NCI-H2171 treated with DMSO at 0.1 percent for 48 hours (cell line): ENCODE measurements around the gene STARD13.
A peak's percentile ranks its signal among the peaks of the same experiment; 100 is the strongest.

Experiments
- DNase-seq: peaks from one replicate; lab custom pipeline; 2025; lab: John Stamatoyannopoulos, UW

The STARD13 gene

DNA sequence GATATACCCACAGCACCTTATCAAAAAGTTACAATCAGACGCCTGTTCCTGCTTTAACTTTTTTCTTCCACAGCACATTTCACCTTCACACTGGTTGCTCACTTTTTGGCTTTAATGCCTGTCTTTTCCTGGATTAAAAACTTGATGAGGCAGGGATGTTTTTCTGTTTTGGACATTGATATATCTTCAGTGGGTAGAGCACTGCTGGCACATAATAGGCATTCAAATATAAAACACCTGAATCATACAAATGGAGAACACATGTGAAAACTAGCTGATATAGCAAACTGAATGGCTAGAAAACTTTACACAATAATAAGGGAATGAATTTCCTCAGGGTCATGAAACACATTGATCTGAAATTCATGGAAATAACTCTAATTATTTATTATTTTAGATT is 65.6 kb downstream of the STARD13 start:
- DNase-seq, result no peak

GRCh38 chr13:33218426-33218825 is 67.1 kb downstream of the STARD13 start:
- DNase-seq, result no peak

- DNase-seq, result no peak
These were observed 67.5 kb downstream of the STARD13 start for GRCh38 chr13:33218020-33218419.

- no peak for DNase-seq
These were observed 68.3 kb downstream of the STARD13 start for GRCh38 chr13:33217256-33217655.

DNA sequence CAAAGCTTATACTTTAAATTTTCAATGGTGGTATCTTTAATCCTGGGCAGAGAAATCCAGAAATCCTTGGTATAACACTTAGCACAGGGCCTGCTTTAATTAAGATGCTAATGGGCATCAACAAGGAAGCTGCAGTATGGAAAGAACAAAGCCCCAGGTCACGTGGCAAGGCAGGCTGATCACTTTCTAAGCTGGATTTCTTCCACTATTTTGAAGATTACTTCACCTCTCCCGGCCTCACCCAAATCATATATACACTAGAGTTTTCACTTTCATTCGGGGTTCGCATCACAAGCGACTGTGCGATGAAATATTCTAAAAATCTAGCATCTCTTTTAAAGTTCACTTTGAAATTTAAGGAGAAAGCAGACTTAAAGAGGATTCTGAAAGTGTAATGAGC is 71.8 kb downstream of the STARD13 start:
- no peak for DNase-seq

DNA sequence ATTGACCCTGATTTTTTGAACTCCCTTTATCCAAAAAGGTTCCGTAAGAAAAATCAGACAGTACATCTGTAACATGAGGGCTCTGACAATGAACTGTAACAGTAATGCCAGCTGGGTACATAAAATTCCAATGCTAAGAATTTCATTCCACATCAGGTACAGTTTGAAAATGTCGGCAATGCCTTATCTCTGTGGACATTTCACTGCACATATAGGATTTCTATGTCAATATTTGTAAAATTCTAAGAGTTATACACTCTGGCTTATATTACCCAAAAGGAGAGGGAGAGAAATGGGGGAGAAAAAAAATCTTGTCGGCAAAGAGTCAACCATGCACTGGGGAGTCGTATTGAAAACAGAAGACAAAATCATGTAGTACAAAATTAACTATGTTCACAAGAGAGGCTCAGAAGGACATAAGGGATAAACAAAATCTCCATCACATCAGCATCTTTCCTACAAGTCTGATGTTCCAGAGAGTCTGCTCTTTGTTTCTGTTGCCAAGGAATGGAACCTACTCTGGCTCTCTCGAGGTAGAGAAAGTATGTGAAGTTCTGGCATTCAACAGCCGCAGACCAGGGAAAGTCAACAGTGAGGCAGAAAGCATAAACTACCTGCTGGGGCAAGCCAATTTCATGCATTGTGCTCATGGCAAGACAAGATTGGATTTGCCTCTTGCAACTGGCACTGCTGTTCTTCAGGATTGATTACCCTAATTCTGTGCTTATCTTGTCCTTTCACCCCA is 72.4 kb downstream of the STARD13 start:
- DNase-seq, result no peak

GRCh38 chr13:33212396-33212795 is 73.2 kb downstream of the STARD13 start:
- DNase-seq, result no peak

- DNase-seq, result no peak
These were observed 75.5 kb downstream of the STARD13 start for GRCh38 chr13:33210090-33210489.

GRCh38 chr13:33208290-33209220 is 77.0 kb downstream of the STARD13 start:
- DNase-seq, result peak; percentile 60

- DNase-seq, result no peak
These were observed 78.0 kb downstream of the STARD13 start for GRCh38 chr13:33207615-33207961.

DNA sequence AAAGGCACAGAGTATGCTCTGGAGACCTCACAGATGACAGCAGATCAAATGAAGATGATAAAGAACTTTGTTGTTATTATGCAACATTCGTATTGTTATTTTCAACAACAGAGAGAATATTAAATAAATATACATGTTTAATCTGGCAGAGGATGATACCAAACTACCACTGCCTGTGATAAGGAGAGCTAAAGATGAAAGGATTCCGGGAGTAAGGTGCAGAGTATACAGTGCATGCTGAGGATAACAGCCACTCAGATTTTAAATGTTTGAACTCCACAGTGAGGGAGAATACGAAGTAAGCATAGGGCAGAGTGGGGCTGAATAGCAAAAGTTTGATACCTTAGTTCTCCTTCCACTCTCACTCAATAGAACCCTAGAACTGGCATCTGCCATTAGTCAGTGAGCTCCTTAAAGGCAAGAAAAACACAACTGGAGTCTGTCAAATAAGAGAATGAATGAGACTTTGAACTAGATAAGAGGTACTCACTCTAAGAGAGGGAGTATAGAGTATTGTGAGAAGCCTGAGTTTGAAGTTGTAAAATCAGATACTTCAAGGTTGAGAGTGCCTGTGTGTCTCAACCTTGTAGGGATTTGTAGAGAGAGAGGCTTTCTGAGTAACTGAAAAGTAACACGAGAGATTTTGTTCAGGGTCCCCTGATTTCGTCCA is 78.5 kb downstream of the STARD13 start:
- DNase-seq, result no peak

DNA sequence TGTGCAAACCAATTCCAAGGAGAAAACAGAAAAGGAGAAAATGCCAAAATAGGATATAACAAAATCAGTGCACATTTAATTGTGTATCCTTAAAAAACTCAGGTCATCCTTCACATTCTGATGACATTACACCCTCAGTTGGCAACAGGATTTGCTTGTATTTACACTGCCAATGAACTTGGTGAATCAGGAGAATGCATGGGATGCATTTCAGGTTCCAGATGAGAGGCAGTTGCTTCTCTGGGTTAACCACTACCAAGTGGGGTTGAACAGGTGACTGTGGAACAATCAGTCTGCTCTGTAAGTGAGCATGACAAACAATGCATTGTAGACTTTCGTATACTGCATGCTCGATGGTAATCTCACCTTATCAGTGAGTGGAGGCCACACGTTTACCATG is 79.1 kb downstream of the STARD13 start:
- no peak for DNase-seq

DNA sequence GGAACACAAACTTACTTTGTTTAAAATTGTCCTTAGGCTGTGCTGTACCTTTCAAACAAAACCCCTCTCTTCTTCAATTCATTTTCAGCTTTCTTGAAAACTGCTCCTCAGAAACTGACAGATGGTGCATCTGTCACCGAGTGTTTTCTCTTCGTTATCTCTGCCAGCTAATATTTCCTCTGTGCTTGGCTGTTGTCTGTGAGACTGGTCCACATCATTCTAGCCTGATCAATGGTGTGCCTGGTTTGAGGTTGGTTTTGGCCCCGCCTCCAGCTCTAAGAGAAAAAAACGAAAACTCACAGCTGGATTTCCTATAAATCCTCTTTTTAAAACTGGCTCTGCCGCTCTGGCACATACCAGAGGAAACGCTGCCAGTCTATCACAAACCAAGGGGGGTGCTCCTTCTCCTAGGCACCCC is 79.7 kb downstream of the STARD13 start:
- peak; percentile 59 for DNase-seq

- no peak for DNase-seq
These were observed 80.3 kb downstream of the STARD13 start for GRCh38 chr13:33205224-33205623.

DNA sequence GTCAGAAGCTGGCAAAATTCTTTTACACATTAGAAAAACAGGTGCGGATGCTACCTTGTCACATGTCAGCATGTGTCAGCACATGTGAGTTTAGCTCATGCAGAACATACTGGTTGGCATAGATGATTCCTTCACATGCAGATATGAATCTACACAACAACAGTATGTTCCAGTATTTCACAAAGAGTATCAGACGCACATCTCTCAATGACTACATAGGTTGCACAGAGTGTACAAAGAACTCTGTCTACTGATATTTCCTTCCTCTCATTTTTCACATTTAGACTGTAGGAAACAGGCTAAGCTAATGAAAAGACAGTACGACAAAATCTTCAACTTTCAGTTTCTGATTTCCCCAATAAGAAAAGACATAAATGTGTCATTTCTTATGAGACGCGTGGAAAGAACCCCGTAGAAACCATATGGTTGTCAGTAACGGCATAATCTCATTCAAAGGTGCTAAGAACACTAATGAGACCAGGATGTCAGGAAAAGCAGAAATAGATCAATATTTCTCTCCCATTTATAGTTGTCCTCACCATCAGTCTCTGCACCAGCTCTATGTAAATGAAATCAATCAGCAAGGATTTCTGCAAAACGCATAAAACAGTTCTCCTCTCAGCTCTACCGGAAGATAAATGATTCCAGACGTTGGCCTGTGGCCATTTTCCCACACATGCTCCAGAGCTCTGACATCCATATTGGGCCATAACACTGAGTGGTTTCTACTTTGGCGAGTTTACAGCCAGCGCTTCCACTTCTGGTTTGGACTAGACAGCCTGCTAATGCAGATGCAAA is 81.2 kb downstream of the STARD13 start:
- DNase-seq, result peak; percentile 7

DNA sequence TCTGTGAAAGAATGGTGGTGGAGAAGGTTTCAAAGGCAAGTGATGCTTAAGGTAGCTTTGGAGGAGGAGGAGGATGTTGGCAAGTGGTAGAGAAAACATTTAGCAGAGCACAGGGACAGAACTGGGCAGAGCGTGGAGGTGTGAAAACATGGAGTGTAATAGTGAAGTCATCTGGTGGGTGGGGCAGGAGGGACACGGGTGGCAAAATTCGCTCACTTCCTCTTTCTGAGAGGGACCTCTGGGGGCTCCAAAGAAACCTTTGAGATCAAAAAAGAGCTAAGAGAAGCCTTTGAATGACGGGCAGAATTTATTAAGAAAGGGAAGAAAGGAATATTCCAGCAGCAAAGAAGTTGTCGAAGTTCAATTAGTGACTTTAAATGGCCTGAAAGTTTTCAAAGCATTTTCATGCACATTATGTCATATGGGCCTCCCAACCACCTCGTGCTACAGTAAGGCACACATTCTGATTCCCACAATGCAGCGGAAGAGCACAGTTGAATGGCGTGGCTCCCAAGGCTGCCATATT is 82.8 kb downstream of the STARD13 start:
- no peak for DNase-seq

DNA sequence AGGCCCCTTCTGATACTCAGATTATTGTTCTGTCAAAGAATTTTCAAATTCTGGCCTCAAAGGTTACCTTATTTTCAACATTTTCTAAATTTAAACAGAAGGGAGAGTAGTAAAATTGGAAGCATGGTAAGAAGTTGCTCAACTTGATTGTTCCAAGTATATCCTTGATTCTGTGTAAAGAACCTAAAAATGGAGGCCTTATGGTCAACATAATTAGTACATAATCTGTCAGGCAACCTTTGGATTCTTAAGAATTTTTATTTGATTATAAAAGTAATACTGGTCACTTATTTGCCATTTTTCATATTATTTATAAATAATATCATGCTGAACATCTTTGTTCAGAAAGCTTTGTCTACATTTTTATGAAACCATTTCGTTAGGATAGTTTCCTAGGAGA is 83.9 kb downstream of the STARD13 start:
- DNase-seq, result no peak

- DNase-seq, result no peak
These were observed 86.2 kb downstream of the STARD13 start for GRCh38 chr13:33199289-33199850.

- DNase-seq, result no peak
These were observed 88.0 kb downstream of the STARD13 start for GRCh38 chr13:33197541-33197971.

DNA sequence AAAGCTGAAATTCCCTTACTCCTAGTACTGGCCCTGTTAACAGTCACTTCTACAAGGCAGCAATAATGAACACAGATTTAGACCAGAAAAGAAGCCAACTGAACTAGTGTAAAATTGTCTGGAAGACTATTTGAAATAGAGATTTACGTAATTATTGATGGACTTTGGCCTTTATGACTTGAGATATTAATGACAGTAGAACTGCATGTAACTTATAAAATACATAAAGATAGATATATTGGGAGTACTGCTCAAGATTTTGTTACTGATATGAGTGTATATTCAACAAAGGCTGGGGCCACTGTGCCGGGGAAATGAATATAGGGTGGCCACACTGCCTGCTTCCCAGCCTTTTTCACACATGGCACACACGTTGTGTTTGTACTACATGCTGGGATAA is 88.8 kb downstream of the STARD13 start:
- DNase-seq, result no peak
